Measurements from ENCODE around the gene CDH4. TPM values are rescaled to one million over a fixed set of nuclear protein-coding genes. Genes with fewer than 3 reads are reported as not detected.

Gene CDH4
- total RNA-seq, 1 donor from 2014 or later = 8.3 TPM

DNA sequence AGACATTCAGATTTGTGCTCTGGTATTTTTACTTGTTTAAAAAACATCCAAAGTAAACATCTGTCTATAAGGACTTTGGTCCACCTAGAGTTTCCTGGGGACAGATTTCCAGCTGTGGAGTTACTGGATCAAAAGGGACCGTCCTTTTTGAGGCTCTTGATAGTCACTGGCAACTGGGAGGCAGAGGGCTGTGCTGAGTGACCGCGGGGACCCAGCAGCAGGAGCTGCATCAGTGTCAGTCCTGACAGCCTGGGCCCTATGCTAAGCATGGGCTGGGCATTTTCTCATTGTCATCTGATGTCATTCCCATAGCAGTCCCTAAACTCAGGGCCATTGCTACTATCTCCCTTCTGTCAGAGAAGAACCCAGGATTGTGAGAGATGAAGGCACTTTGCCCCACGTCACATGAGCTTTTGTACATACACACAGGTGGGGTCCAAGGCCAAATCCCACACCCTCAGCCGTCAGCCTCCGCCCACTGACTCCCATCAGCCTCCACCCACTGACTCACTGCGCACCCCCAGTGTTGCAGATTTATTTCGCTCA is 519.8 kb downstream of the CDH4 start:
- Mint-ChIP-seq H3K36me3 (no peaks in the 10 kb centered on the region), H3K4me3 (no peak overlapping the region), H3K27me3 (no peaks in the 10 kb centered on the region), H3K4me1 (ENCODE audit: unreplicated experiment) (no peaks in the 10 kb centered on the region), H3K9me3 (no peaks in the 10 kb centered on the region), H3K27ac (no peak overlapping the region)
- no peak for DNase-seq (ENCODE audit: extremely low spot score, unreplicated experiment)
- TF ChIP-seq, protein P1, sequence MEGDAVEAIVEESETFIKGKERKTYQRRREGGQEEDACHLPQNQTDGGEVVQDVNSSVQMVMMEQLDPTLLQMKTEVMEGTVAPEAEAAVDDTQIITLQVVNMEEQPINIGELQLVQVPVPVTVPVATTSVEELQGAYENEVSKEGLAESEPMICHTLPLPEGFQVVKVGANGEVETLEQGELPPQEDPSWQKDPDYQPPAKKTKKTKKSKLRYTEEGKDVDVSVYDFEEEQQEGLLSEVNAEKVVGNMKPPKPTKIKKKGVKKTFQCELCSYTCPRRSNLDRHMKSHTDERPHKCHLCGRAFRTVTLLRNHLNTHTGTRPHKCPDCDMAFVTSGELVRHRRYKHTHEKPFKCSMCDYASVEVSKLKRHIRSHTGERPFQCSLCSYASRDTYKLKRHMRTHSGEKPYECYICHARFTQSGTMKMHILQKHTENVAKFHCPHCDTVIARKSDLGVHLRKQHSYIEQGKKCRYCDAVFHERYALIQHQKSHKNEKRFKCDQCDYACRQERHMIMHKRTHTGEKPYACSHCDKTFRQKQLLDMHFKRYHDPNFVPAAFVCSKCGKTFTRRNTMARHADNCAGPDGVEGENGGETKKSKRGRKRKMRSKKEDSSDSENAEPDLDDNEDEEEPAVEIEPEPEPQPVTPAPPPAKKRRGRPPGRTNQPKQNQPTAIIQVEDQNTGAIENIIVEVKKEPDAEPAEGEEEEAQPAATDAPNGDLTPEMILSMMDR (conservative IDR thresholded peaks at IDR 0.05) = no peak

DNA sequence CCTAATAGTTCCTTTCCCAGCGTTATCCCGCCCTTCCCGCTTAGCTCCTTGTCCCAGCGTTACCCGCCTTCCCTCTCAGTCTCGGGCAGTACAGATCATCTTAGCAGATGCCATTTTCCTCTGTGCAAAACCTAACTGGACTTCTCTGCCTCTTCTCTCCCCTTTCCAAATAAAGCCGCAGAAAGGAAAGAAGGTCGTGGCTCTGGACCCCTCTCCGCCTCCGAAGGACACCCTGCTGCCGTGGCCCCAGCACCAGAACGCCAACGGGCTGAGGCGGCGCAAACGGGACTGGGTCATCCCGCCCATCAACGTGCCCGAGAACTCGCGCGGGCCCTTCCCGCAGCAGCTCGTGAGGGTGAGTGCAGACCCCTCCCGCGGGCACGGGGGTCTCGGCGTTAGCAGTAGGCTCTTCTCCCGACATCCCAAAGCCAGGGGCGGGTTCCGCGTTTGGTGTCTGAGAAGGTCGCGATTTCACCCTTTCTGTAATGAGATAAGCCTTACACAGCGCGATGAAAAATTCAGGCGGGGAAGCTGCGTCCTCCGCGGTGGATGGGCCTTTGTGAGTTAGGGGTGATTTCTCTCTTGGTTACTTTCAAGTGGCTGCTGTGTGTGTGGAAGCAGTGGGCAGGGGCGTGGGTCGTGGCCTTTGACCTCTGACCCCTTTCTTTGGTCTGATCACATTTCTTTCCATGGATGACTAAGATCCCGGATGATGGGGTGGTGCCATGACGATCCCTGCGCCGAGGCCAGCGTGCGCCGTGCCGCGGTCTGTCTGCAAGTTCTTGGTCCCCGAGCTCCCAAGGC is 521.0 kb downstream of the CDH4 start:
- no peak overlapping the region for H3K27ac Mint-ChIP-seq
- no peaks in the 10 kb centered on the region for H3K36me3 Mint-ChIP-seq
- H3K27me3 Mint-ChIP-seq = peaks cover 2% of the 10 kb centered on the region
- no peak overlapping the region for H3K4me3 Mint-ChIP-seq
- DNase-seq (ENCODE audit: extremely low spot score, unreplicated experiment) = no peak
- no peaks in the 10 kb centered on the region for H3K4me1 Mint-ChIP-seq (ENCODE audit: unreplicated experiment)
- no peaks in the 10 kb centered on the region for H3K9me3 Mint-ChIP-seq
- TF ChIP-seq, protein P1 (conservative IDR thresholded peaks at IDR 0.05) = no peak

DNA sequence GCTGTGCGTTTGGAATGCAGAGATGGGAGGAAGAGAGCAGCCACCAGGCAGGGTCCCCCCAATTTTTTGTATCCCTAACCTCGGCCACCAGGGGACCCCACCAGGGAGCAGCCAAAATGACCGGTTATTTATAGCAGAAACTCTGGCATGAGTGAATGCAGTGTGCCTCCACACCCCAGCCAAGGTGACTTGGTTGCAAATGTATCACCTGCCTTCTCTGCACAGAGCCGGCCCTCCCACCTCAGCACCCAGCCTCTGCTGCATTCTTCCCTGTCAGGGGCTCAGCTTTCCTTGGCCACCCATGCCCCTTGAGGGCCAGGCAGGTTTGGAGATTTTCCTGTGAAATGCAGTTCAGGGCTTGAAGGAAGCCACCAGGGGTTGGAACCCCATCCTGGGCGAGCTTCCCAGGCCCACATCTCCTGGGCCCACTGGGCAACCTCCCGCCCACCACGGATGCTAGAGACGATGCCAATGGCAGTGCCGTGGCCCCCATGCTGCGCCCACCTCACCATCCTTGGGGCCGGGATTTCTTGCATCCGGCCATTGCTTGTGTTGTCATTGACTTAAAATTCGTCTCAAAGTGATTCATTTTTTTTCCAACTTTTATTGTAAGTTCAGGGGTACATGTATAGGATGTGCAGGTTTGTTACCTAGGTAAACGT is 522.0 kb downstream of the CDH4 start:
- Mint-ChIP-seq H3K4me3 (no peak overlapping the region), H3K36me3 (no peaks in the 10 kb centered on the region), H3K27ac (no peak overlapping the region), H3K9me3 (no peaks in the 10 kb centered on the region), H3K4me1 (ENCODE audit: unreplicated experiment) (no peaks in the 10 kb centered on the region), H3K27me3 (peaks cover 7% of the 10 kb centered on the region)
- DNase-seq (ENCODE audit: extremely low spot score, unreplicated experiment) = no peak
- TF ChIP-seq, protein P1 (conservative IDR thresholded peaks at IDR 0.05) = no peak

DNA sequence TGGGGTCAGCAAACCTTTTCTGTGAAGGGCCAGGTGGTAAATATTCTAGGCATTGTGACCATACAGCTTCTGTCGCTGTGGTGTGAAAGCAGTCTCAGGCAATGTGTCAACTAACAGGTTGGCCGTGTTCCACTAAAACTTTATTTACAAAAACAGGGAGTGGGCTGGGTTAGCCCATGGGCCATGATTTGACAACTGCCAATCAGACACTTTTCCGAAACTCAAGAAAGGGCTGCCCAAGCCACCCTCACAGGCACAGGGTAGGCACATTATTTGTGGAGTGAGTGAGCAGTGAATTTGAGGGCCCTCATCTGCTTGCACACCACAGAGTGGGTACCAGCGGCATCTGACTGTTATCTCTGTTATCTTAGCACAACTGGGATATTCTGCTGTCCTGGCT is 523.4 kb downstream of the CDH4 start:
- Mint-ChIP-seq H3K27ac (no peak overlapping the region), H3K4me1 (ENCODE audit: unreplicated experiment) (no peaks in the 10 kb centered on the region), H3K4me3 (no peak overlapping the region), H3K36me3 (no peaks in the 10 kb centered on the region), H3K27me3 (peaks cover 10% of the 10 kb centered on the region), H3K9me3 (no peaks in the 10 kb centered on the region)
- DNase-seq (ENCODE audit: extremely low spot score, unreplicated experiment) = no peak
- TF ChIP-seq, protein P1 (conservative IDR thresholded peaks at IDR 0.05) = no peak

DNA sequence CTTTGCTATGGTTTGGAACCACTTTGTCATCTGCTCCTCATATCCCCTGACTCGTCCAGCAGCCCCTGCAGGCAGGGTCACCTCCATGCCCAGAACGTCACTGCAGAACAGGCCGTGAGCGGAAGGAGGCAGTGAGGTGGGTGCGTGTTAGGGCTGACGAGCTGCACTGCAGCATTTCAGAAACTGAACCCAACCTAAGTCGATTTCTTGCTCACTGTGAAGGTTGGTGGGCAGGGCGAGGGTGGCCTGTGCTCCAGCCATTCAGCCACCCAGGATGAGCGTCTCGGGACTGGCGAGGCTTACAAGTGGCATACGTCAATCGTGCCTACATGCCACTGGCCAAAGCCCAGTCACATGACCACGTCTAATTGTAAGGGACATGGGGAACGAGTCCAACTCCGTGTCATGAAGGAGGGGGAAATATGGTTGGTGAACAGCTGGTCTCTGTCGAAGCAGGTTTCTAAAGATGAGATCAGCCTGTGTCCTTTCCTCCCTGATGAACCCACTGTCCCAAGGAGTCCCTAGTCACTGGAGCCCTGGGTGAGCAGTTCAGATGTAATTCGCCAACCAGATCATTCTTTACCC is 524.5 kb downstream of the CDH4 start:
- Mint-ChIP-seq H3K4me3 (no peak overlapping the region), H3K27ac (no peak overlapping the region), H3K4me1 (ENCODE audit: unreplicated experiment) (no peaks in the 10 kb centered on the region), H3K9me3 (peaks cover 7% of the 10 kb centered on the region), H3K27me3 (peaks cover 14% of the 10 kb centered on the region), H3K36me3 (no peaks in the 10 kb centered on the region)
- TF ChIP-seq, protein P1 (conservative IDR thresholded peaks at IDR 0.05) = no peak
- DNase-seq (ENCODE audit: extremely low spot score, unreplicated experiment) = no peak
